PC-3 (cell line): ENCODE data around the gene SLC1A2.

Experiments used
- CTCF ChIP-seq: fragments of 300-600 bp; sonication (generic); conservative IDR thresholded peaks from 2 replicates; pipeline ENCODE4 v1.5.1; 2017; ENCODE audit warnings: antibody characterized with exemption, low read depth, mild to moderate bottlenecking, low read length
- EZH2 ChIP-seq: fragments of 300-600 bp; sonication (generic); IDR thresholded peaks from one replicate; pipeline ENCODE4 v1.6.1; 2017; ENCODE audit warnings: antibody characterized with exemption, mild to moderate bottlenecking, low read length; ENCODE audit not compliant: unreplicated experiment
- EZH2phosphoT487 ChIP-seq: fragments of 300-600 bp; sonication (generic); IDR thresholded peaks from 2 replicates; pipeline ENCODE4 v1.6.1; 2018; ENCODE audit warnings: mild to moderate bottlenecking, antibody characterized with exemption, low read length, borderline replicate concordance

GRCh38 chr11:35211952-35212351, 207.4 kb downstream of the SLC1A2 start:
- no peak for TF ChIP-seq CTCF
- no peak for TF ChIP-seq EZH2phosphoT487
- no peak for TF ChIP-seq EZH2
